ENCODE data around the gene BCL2L2.
A peak's percentile ranks its signal among the peaks of the same experiment; 100 is the strongest.

The BCL2L2 gene

GRCh38 chr14:23299211-23299957 is 7.2 kb upstream of the BCL2L2 start:
- no peak for DNase-seq (ENCODE audit: extremely low read depth in 1 of 2, low read depth in 1 of 2)

GRCh38 chr14:23299986-23300686 is 6.5 kb upstream of the BCL2L2 start:
- DNase-seq (ENCODE audit: extremely low read depth in 1 of 2, low read depth in 1 of 2), result no peak

- DNase-seq (ENCODE audit: extremely low read depth in 1 of 2, low read depth in 1 of 2), result no peak
Measured at GRCh38 chr14:23300687-23301223, 5.9 kb upstream of the BCL2L2 start.

GRCh38 chr14:23301288-23301968 is 5.2 kb upstream of the BCL2L2 start:
- DNase-seq (ENCODE audit: extremely low read depth in 1 of 2, low read depth in 1 of 2), result peak; percentile 85 to 96

- DNase-seq (ENCODE audit: extremely low read depth in 1 of 2, low read depth in 1 of 2), result no peak
Measured at GRCh38 chr14:23301969-23302289, 4.7 kb upstream of the BCL2L2 start.

- DNase-seq (ENCODE audit: extremely low read depth in 1 of 2, low read depth in 1 of 2), result peak; percentile 60 to 79
Measured at GRCh38 chr14:23302290-23303225, 4.1 kb upstream of the BCL2L2 start, which contains the start of gene PPP1R3E. TSS of gene PPP1R3E (minus strand) at chr14:23302859. CDS start at chr14:23302576, 283 bp downstream.

GRCh38 chr14:23307146-23307530 is 505 bp downstream of the BCL2L2 start:
- DNase-seq (ENCODE audit: extremely low read depth in 1 of 2, low read depth in 1 of 2), result no peak

GRCh38 chr14:23307687-23308644 is 1.3 kb downstream of the BCL2L2 start:
- no peak for DNase-seq (ENCODE audit: extremely low read depth in 1 of 2, low read depth in 1 of 2)

GRCh38 chr14:23308721-23309445 is 2.2 kb downstream of the BCL2L2 start:
- DNase-seq (ENCODE audit: extremely low read depth in 1 of 2, low read depth in 1 of 2), result no peak

GRCh38 chr14:23310546-23310945 is 3.9 kb downstream of the BCL2L2 start:
- DNase-seq (ENCODE audit: extremely low read depth in 1 of 2, low read depth in 1 of 2), result no peak

GRCh38 chr14:23316300-23316699 is 9.7 kb downstream of the BCL2L2 start:
- no peak for DNase-seq (ENCODE audit: extremely low read depth in 1 of 2, low read depth in 1 of 2)

GRCh38 chr14:23319746-23320583 is 13.3 kb downstream of the BCL2L2 start:
- DNase-seq (ENCODE audit: extremely low read depth in 1 of 2, low read depth in 1 of 2), result no peak

- peak; percentile 90 to 96 for DNase-seq (ENCODE audit: extremely low read depth in 1 of 2, low read depth in 1 of 2)
Measured at GRCh38 chr14:23320584-23321571, 14.2 kb downstream of the BCL2L2 start, which contains the start of gene PABPN1. TSS of gene PABPN1 (plus strand) at chr14:23321457. CDS start at chr14:23321470, 13 bp downstream.

GRCh38 chr14:23321572-23322547 is 15.2 kb downstream of the BCL2L2 start:
- DNase-seq (ENCODE audit: extremely low read depth in 1 of 2, low read depth in 1 of 2), result no peak

Data from activated CD8-positive, alpha-beta memory T cell treated with anti-CD3 and anti-CD28 coated beads for 1 hour (primary cell).